ENCODE measurements around the gene FBLN5. TPM values are rescaled to one million over a fixed set of nuclear protein-coding genes. Genes with fewer than 3 reads are reported as not detected.

The FBLN5 gene
- total and polyA plus RNA-seq, 2 donors (not counting 3 experiments of a cell fraction or from before 2014, with no cell fraction given) = 27.6 to 33.1 TPM

DNA sequence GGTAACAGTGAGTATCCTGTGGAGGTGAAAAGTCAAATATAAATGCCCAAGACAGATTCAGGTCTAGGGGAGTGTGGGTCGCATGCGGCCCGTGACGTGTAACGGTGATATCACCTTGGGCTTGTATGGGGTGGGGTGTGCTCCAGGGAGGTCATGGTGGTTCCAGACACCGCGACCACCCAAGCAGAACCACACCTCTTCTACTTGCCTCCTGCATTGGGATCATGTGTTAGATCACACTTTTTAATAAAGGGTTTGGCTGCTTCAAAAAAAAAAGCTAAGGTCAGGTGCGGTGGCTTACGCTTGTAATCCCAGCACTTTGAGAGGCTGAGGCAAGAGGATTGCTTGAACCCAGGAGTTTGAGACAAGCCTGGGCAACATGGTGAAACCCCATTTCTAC lies 4.5 kb downstream of the FBLN5 start:
- no peak overlapping the region for H3K4me2 ChIP-seq (ENCODE audit: insufficient read depth, low read length)
- peaks cover 4% of the 10 kb centered on the region for H3K4me1 ChIP-seq (ENCODE audit: control insufficient read depth, extremely low read depth, insufficient read depth, low read length)
- H3K36me3 ChIP-seq (ENCODE audit: control insufficient read depth in 2 of 2, extremely low read depth in 1 of 2, insufficient read depth in 2 of 2, low read length in 2 of 2) = no peaks in the 10 kb centered on the region
- no peak overlapping the region for H3K27ac ChIP-seq (ENCODE audit: insufficient read depth, low read depth, low read length)
- BruUV-seq (replicated peaks) = no TSS peak
- no peaks in the 10 kb centered on the region for H3K9me3 ChIP-seq (replicated peaks; ENCODE audit: control insufficient read depth, insufficient read depth, low read length)
- ChIA-PET POLR2A (no interaction called here), CTCF (no interaction called here)
- DNase-seq (ENCODE audit: low read depth, low spot score) = no peak
- intact Hi-C loops (cut with micrococcal nuclease) = no loop called here
- H3K9me1 ChIP-seq (replicated peaks; ENCODE audit: control insufficient read depth, extremely low read depth, insufficient read depth, low read length) = no peaks in the 10 kb centered on the region
- dilution Hi-C loops (cut with MboI; ENCODE audit: extremely low pct_ligation_motif_present, low sequenced_read_pairs) = no loop called here
- H3K27me3 ChIP-seq (ENCODE audit: control insufficient read depth in 2 of 2, insufficient read depth in 2 of 2, low read length in 2 of 2) = peaks cover 0 to 14% of the 10 kb centered on the region in 2 experiments
- no peak overlapping the region for H3K4me3 ChIP-seq (replicated peaks in 1 of 3; ENCODE audit: insufficient read depth in 1 of 3, low read depth in 1 of 3, low read length in 3 of 3)
- TF ChIP-seq FOS (IDR thresholded peaks at IDR 0.05; ENCODE audit: borderline replicate concordance, insufficient read depth, low read length) (no peak), GATA2 (IDR thresholded peaks at IDR 0.05; ENCODE audit: insufficient read depth, insufficient read length, low read depth, low read length) (no peak), POLR2AphosphoS5 (IDR thresholded peaks at IDR 0.05; ENCODE audit: insufficient read depth, low read depth, low read length) (no peak), EZH2 (IDR thresholded peaks at IDR 0.05; ENCODE audit: borderline replicate concordance, low read depth, low read length, severe bottlenecking) (no peak), JUN (IDR thresholded peaks at IDR 0.05; ENCODE audit: borderline replicate concordance, insufficient read depth, insufficient read length, low read depth) (no peak), MYC (IDR thresholded peaks at IDR 0.05; ENCODE audit: low read depth, low read length) (no peak)
- H3K9ac ChIP-seq (replicated peaks; ENCODE audit: extremely low read depth, insufficient read depth, low read length) = no peak overlapping the region
- no peak overlapping the region for H2AFZ ChIP-seq (ENCODE audit: low read depth, low read length)
- H4K20me1 ChIP-seq (replicated peaks; ENCODE audit: control insufficient read depth, extremely low read depth, insufficient read depth, low read length) = no peaks in the 10 kb centered on the region
- H3K79me2 ChIP-seq (ENCODE audit: control insufficient read depth, insufficient read depth, low read length) = no peaks in the 10 kb centered on the region
- FAIRE-seq = no peak

DNA sequence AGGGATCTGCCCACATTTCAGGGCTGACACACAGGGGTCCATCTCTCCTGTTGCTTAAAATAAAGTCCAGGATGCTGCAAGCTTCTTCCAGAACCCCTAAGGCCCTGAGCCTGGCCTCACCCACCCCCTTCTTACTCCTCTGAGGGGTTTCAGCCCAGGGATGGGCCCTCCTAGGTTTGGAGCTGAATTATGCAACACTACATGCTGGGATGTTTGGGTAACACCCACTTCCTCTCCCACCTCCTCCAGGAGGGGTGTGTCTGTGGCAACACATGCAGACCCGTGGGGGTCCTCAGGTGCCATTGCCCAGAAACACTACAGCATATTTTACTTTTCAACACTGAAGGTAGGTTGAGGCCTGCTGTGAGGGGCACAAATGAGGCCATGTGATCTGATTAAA lies 5.4 kb downstream of the FBLN5 start:
- BruUV-seq (replicated peaks) = no TSS peak
- POLR2A ChIA-PET = no interaction called here
- no peak for FAIRE-seq
- Histone ChIP-seq H3K9me1 (replicated peaks; ENCODE audit: control insufficient read depth, extremely low read depth, insufficient read depth, low read length) (no peaks in the 10 kb centered on the region), H3K27ac (ENCODE audit: insufficient read depth, low read depth, low read length) (no peak overlapping the region), H3K9me3 (replicated peaks; ENCODE audit: control insufficient read depth, insufficient read depth, low read length) (no peaks in the 10 kb centered on the region), H2AFZ (ENCODE audit: low read depth, low read length) (no peak overlapping the region), H3K36me3 (ENCODE audit: control insufficient read depth in 2 of 2, extremely low read depth in 1 of 2, insufficient read depth in 2 of 2, low read length in 2 of 2) (no peaks in the 10 kb centered on the region), H3K27me3 (ENCODE audit: control insufficient read depth in 2 of 2, insufficient read depth in 2 of 2, low read length in 2 of 2) (peaks cover 0 to 14% of the 10 kb centered on the region in 2 experiments), H3K4me2 (ENCODE audit: insufficient read depth, low read length) (no peak overlapping the region), H3K4me1 (ENCODE audit: control insufficient read depth, extremely low read depth, insufficient read depth, low read length) (peaks cover 4% of the 10 kb centered on the region), H3K9ac (replicated peaks; ENCODE audit: extremely low read depth, insufficient read depth, low read length) (no peak overlapping the region), H3K79me2 (ENCODE audit: control insufficient read depth, insufficient read depth, low read length) (no peaks in the 10 kb centered on the region), H3K4me3 (replicated peaks in 1 of 3; ENCODE audit: insufficient read depth in 1 of 3, low read depth in 1 of 3, low read length in 3 of 3) (no peak overlapping the region), H4K20me1 (replicated peaks; ENCODE audit: control insufficient read depth, extremely low read depth, insufficient read depth, low read length) (no peaks in the 10 kb centered on the region)
- intact Hi-C loops (cut with micrococcal nuclease) = no loop called here
- dilution Hi-C loops (cut with MboI; ENCODE audit: extremely low pct_ligation_motif_present, low sequenced_read_pairs) = no loop called here
- CTCF ChIA-PET = interaction anchor here (1.9 kb wide), 1 partner anchor 55 kb away, joined by 6 read pairs; no protein-coding TSS in a partner anchor
- DNase-seq (ENCODE audit: low read depth, low spot score) = no peak
- TF ChIP-seq JUN (IDR thresholded peaks at IDR 0.05; ENCODE audit: borderline replicate concordance, insufficient read depth, insufficient read length, low read depth) (no peak), GATA2 (IDR thresholded peaks at IDR 0.05; ENCODE audit: insufficient read depth, insufficient read length, low read depth, low read length) (no peak)

Measured in endothelial cell of umbilical vein (primary cell).